ENCODE measurements around the gene DDX49. TPM values are rescaled to one million over a fixed set of nuclear protein-coding genes. Genes with fewer than 3 reads are reported as not detected.

Gene DDX49
- total and polyA plus RNA-seq, 2 of the 4 experiments (the other 2 are of a cell fraction) = 50.9 to 52.1 TPM

DNA sequence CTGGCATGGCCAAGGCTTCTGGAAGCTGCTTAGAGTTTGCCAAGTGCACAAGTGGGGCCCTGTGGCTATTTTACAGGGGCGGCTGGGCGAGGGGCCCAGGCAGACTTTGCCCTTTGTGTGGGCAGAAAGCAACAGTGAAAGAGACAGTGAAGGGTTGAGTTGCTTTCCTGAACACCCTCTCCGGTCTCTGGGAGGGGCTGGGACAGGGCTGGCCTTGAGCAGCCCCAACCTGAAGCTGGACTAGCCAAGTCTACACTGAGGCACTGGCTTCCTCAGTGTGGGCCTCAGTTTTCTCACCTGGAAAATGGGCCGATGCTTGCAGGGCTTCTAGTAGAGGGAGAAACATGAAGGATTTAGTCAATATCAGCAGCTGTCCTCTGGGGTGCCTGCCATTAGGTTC lies 23.9 kb downstream of the DDX49 start:
- no peak overlapping the region for H4K91ac ChIP-seq (ENCODE audit: insufficient read depth, low read depth, low read length)

More for the DNA sequence above, 23.9 kb downstream of the DDX49 start:
- H2BK15ac ChIP-seq (ENCODE audit: low read depth, low read length) = no peak overlapping the region
- H3K4me1 ChIP-seq (ENCODE audit: control insufficient read depth, insufficient read depth, low read length) = peaks cover 6% of the 10 kb centered on the region
- dilution Hi-C loops (cut with HindIII; ENCODE audit: low sequenced_read_pairs, unreplicated experiment) (no loop called here), in situ Hi-C loops (cut with MboI; ENCODE audit: low sequenced_read_pairs) (no loop called here), intact Hi-C loops (cut with micrococcal nuclease) (no loop called here)
- CTCF ChIA-PET = no interaction called here
- H2AFZ ChIP-seq (replicated peaks; ENCODE audit: low read length, poor library complexity) = no peak overlapping the region
- no peak overlapping the region for H4K8ac ChIP-seq (ENCODE audit: low read depth in 2 of 2, low read length in 2 of 2)
- H3K27me3 ChIP-seq (ENCODE audit: control insufficient read depth, insufficient read depth, low read length) = no peaks in the 10 kb centered on the region
- H3K9ac ChIP-seq (ENCODE audit: low read depth, low read length) = no peak overlapping the region
- no peak overlapping the region for H3K23ac ChIP-seq (ENCODE audit: low read depth, low read length)
- WGBS, 2 experiments (ENCODE audit: extremely low coverage in 2 of 2, insufficient read length in 1 of 2) = 100% methylated on average over 2 of the region's 4 CpGs; no CpG with 5 or more reads in 1 of the 2 experiments
- no peak overlapping the region for H2BK120ac ChIP-seq (ENCODE audit: low read depth, low read length)
- DNase-seq (no peak), ATAC-seq (ENCODE audit: low read depth) (no peak)
- H3K27ac ChIP-seq (ENCODE audit: insufficient read depth, low read length) = no peak overlapping the region
- no peak overlapping the region for H3K14ac ChIP-seq (replicated peaks; ENCODE audit: low read depth, low read length)
- H2BK20ac ChIP-seq (ENCODE audit: low read depth, low read length) = no peak overlapping the region
- TF ChIP-seq MAZ (IDR thresholded peaks at IDR 0.05; ENCODE audit: borderline replicate concordance, low read depth, low read length) = no peak
- TF ChIP-seq RFX5 (IDR thresholded peaks at IDR 0.05; ENCODE audit: low read depth, low read length) = no peak
- no peak for TF ChIP-seq MXI1 (IDR thresholded peaks at IDR 0.05; ENCODE audit: borderline replicate concordance, low read depth, low read length)
- TF ChIP-seq CHD1 (IDR thresholded peaks at IDR 0.05; ENCODE audit: low read depth, low read length) = no peak
- no peaks in the 10 kb centered on the region for H3K9me3 ChIP-seq (ENCODE audit: control insufficient read depth, insufficient read depth, low read length)
- no peak overlapping the region for H3K56ac ChIP-seq (ENCODE audit: extremely low read depth, insufficient read depth, low read length)
- peaks cover 11% of the 10 kb centered on the region; the same call in 1 of the 2 replicates for H3K36me3 ChIP-seq (ENCODE audit: control insufficient read depth, insufficient read depth, low read length)
- H3K18ac ChIP-seq (ENCODE audit: low read depth, low read length) = no peak overlapping the region
- H3K4me3 ChIP-seq (ENCODE audit: insufficient read depth, low read depth, low read length) = no peak overlapping the region
- no peak overlapping the region for H2AK5ac ChIP-seq (ENCODE audit: low read depth, low read length)
- POLR2A ChIA-PET (ENCODE audit: unreplicated experiment) = no interaction called here
- peaks cover 11 to 32% of the 10 kb centered on the region in 2 experiments for H3K79me1 ChIP-seq (ENCODE audit: low read depth in 1 of 2, low read length in 2 of 2)
- H4K20me1 ChIP-seq (ENCODE audit: insufficient read depth, low read length) = peaks cover 12% of the 10 kb centered on the region; the same call in 1 of the 2 replicates
- H3K4ac ChIP-seq (ENCODE audit: low read depth, low read length) = no peak overlapping the region
- no peak overlapping the region for H2BK5ac ChIP-seq (ENCODE audit: low read depth, low read length, poor library complexity, severe bottlenecking)
- no peak overlapping the region for H3K4me2 ChIP-seq (ENCODE audit: low read depth, low read length)
- no TSS peak for BruUV-seq (replicated peaks)
- H2AK9ac ChIP-seq (replicated peaks; ENCODE audit: low read depth, low read length, poor library complexity) = no peak overlapping the region
- H3K9me1 ChIP-seq (ENCODE audit: insufficient read depth, low read length) = peaks cover 5% of the 10 kb centered on the region
- no peak overlapping the region for H4K5ac ChIP-seq (ENCODE audit: low read depth, low read length)
